Stimulated activated CD8-positive, alpha-beta memory T cell treated with anti-CD3 and anti-CD28 coated beads, Interleukin-12 subunit alpha, Interleukin-12 subunit beta, amount 100 ng/mL, for 4 hours (primary cell): ENCODE measurements around the gene HIVEP2.

ENCODE experiments used
- DNase-seq: peaks from one replicate; pipeline ENCODE4 v3.0.0-alpha.2; 2020; ENCODE audit warnings: low read depth

The HIVEP2 gene

DNA sequence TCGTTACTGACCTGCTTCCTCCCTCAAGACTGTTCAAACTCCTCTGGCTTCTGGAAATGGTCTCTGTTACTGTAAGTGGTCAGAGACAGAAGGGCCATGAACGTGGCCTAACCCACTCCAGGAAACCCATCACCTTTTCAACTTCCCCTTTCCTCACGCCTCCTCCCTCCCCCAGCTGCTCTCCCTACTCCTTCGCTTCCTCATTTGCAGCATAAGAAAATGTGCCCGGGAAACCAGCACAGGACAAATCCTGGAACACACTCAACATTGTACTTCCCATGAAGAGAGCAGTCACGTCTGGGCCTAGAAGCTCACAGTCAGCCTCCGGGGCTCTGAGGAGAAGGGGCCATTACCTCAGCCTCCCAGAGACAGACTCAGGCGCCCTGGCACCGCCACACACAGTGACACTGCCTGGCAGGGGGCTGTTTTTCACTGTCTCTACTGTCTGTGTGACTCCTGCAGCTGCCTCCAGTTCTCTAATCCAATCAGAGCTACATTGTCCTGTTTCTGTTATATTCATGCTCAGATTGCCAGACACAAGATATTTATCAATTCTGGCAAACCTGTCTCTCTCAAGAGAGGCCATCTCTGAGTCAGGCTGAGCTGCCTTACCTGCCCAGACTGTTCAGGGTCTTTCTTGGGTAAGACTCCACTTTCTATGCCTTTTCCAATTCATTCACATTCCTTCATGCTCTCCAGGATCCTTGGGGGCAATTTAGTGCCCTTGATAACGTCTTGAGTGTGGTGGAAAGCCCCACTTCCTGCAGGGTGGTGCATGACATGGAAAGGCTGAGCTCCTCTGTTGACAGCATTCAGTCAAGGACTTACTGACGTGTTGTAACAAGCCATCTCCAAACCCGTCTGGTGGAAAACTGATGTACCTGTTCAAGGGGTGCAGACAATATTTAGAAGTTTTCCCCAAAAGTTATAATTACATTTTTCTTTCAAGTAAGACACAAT lies 242.2 kb downstream of the HIVEP2 start:
- no peak for DNase-seq
